SHP77 (cell line): Measurements from ENCODE around the gene PADI4.
A peak's percentile ranks its signal among the peaks of the same experiment; 100 is the strongest.
"Not testable (repeated sequence)": the region's sequence is repeated elsewhere in the genome, so short reads cannot be mapped to it uniquely, and the experiment has no call there.

Experiments used
- DNase-seq, 2 experiments: peaks; one replicate each; lab custom pipeline; 2025; lab: John Stamatoyannopoulos, UW

The PADI4 gene

DNA sequence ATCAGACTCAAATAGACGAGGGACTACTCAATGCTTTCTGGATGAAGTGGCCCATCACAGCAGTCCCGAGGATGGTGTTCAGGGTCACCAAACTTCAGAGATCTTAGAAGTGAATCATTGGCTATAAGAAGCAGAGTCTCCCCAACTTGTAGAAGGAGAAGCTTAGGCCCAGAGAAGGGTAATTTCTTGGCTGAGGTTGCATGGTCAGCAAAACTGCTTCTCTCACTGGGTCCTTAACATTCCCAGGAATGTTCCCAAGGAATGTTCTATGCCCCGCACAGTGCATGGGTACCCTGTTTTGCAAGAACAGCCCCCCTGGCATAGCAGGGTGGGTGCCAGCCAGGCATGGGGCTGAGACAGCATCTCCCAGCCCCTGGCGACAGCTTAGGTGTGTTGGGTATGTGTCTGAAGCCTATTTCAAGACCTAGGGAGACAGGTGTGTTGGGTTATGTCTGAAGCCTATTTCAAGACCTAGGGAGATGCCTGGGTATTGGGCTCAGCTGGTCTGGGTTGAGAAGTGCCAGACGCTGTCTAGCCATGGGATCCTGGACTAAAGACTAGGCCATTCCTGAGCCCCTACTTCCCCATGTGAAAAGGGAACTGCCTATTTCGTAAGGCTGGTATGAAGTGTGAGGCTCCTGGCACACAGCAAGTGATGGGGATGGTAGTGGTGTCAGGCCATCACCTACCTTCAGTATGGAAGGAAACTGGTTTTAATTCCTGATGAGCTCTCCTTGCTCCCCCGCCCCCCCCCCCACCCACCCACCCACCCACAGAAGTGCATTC lies 90.1 kb downstream of the PADI4 start:
- no peak for DNase-seq

- no peak for DNase-seq
Observed at GRCh38 chr1:17400725-17401341, 92.8 kb downstream of the PADI4 start.

DNA sequence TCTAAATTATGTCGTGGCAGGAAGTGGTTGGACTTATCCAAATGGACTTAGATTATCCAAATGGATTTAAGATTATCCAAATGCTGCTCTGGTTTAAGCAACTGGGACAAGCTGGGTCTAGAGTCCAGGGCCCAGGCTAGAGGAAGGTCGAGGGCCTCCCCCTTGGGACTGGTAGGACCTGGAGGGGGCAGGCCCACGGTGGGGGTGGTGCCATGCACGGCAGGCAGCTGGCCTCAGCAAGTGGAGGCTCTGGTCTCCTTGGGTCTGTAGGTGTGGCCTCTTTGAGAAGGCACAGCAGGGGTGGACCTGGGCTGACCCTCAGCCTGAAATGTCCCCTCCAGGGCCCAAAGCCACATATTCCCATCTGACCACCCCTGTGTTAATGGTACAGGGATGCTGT lies 93.8 kb downstream of the PADI4 start:
- DNase-seq: no peak

GRCh38 chr1:17403081-17403480 lies 95.1 kb downstream of the PADI4 start:
- no peak for DNase-seq

GRCh38 chr1:17404034-17404684 lies 96.2 kb downstream of the PADI4 start:
- no peak for DNase-seq

DNA sequence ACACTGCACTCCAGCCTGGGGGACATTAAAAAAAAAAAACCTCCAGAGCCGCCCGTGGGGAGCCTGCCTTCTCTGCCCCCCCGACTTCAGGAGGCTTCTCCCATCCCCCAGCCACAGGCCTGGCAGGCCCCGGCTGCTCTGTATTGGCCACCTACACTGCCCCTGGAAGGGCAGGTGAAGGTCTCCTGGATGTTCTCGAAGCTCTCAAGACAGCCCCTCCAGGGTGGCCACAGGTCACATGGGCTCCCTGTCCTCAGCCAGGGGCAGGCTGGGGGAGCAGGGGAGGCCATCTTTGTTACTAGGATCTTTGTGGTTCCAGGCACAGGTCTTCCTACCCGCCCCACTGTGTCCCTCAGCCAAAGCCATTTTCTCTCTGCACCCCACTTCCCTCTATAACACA lies 96.8 kb downstream of the PADI4 start:
- no peak for DNase-seq

- peak; percentile 37 to 46 for DNase-seq
Observed at GRCh38 chr1:17405898-17406759, 98.1 kb downstream of the PADI4 start.

DNA sequence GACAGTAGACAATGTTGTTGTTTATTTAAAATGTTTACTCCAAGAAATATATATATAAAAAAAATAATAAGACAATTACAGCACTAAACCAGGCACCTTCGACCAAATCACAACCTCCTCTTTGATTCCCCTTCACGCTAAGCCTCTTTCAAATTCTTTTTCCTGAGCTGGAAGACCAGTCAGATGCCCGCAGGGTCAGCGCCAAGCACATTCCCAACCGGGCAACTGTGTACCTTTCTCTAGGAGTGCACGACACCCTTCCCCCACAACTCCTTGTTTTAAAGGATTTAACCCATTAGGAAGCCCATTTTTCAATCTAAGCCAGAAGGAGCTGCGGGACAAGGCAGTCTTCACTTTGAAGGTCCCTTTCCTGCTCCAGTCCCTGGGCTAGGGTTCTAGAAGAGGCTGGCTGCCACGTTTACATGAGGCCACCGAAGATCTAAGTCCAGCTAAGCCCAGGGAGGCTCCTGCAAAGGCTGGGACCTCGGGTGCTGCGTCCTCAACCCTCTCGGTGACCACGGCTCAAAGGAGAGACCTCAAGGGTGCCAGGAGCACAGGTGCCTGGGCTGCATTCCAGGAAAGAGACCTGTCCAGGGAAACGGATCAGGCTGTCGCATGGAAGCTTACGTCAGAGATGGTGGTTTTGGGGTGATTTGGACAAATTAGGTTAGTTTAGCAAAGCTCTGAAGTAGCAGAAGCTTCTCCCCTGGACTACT lies 98.9 kb downstream of the PADI4 start:
- DNase-seq: not testable (repeated sequence)

DNA sequence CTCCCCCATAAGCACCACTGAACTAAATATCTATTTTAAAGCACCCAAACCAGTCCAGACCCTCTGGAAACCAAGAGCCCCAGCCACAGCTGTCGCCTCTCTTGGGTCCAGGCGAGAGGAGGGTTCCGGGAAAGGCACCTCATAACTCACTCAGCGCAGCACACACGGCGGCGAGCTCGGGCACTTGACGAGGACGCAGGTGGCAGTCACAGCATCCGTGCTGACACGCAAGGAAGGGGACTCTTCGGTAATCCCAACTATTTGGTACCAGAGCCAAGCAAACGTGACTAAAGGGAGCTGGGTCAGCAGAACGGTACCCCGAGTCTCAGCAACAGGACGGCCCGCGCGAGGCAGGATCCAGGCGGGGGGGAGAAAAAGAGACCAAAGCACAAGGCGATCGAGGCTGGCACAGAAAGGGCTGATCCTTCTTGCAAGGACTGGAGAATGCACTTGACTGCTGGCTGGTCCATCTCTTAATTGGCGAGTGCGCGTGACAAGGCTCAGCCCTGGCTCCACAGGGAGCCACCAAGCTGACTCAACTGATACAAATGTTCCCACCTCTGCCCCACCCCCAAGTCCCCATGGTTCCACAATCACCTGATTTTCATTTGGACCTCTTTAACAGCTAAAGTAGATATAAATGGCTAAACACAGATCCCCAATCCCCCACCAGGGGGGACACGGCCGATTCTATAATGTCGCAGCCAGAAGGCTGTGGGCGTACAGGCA lies 100.0 kb downstream of the PADI4 start:
- DNase-seq: not testable (repeated sequence)

DNA sequence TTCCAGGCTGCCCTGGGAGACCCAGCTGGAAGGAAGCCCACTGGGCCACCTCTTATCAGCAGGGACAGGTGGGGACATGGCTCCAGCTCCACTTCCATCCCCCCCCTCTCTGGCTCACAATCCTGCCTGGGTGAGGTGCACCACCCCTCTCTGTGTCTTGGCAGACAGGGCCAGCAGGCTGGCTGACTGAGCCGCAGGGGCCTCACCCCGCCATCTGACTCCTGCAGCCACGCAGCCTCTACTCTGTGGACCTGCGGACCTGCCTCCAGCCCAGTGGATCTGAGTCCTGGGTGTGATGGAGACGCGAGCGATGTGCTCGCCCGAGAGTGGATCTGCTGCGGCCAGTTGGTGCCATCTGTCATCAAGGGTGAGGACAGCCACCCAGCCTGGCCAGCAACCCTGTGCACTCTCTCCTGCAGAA lies 101.4 kb downstream of the PADI4 start:
- no peak for DNase-seq

DNA sequence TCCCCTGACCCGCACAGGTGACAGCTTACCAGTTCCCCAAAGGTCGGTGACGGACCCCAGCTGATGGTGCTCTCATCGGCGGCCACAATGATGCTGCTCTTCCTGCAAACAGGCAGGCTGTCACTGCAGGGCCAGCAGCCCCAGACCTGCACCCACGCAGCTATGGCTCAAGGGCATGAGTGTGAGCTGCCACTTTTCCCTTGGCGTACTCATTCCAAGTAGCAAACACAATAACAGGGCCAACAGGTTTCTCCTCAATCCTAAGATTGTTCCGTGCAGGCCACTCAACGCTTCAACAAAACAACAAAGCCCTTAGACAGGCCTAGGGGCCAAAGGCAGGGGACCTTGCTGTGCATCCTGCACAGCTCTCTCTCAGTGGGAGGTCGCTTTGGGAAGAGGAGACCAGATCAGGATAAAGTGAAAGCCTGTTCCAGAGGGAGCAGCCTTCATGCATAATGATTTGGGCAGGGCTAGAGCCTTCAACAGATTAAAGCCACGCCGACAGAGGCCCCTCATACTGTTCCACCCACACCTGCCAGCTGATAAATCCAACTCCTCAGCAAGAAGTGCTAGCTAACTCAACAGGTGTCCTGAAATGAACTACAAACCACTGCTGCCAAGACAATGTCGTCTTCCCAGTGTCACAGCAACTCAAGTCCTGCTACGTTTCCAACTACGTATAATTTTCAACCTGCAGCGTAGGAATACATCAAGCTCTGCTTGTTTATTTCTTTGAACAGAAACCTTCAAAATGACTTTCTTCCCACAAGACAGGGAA lies 104.3 kb downstream of the PADI4 start:
- DNase-seq: no peak
